OCI-LY3 (cell line): ENCODE results near the gene KRABD2.

ENCODE experiments used
- H2AFZ ChIP-seq: fragments of 200-600, 300-600 bp; shearing (Covaris generic); 2 replicates; pipeline ENCODE4 v1.6.0; 2014; ENCODE audit warnings: antibody characterized with exemption, low read depth, low read length
- H3K27ac ChIP-seq: fragments of 200-600, 300-600 bp; sonication (generic); 2 replicates; pipeline ENCODE4 v1.5.1; 2014; ENCODE audit warnings: mild to moderate bottlenecking, low read length, moderate library complexity, mixed read lengths
- H3K27me3 ChIP-seq: fragments of 200-600, 300-600 bp; sonication (generic); 2 replicates; pipeline ENCODE4 v1.6.1; 2014; ENCODE audit warnings: low read depth, low read length, mixed read lengths
- H3K36me3 ChIP-seq: fragments of 200-600, 300-600 bp; sonication (generic); replicated peaks from 2 replicates; pipeline ENCODE3; 2014; ENCODE audit warnings: low read depth, low read length, mixed read lengths
- H3K4me1 ChIP-seq: fragments of 300-600, 200-600 bp; sonication (generic); 2 replicates; pipeline ENCODE4 v1.6.1; 2014; ENCODE audit warnings: low read length, mixed read lengths
- H3K4me2 ChIP-seq: fragments of 200-600, 300-600 bp; sonication (generic); 2 replicates; pipeline ENCODE4 v1.6.1; 2014; ENCODE audit warnings: low read length, mixed read lengths
- H3K4me3 ChIP-seq: fragments of 300-600, 200-600 bp; sonication (generic); 2 replicates; pipeline ENCODE4 v1.5.1; 2014; ENCODE audit warnings: antibody characterized with exemption, mild to moderate bottlenecking, low read length, moderate library complexity
- H3K79me2 ChIP-seq: fragments of 300-600, 200-600 bp; shearing (Covaris generic); 2 replicates; pipeline ENCODE4 v1.6.1; 2014; ENCODE audit warnings: mild to moderate bottlenecking, low read length, mixed read lengths
- H3K9ac ChIP-seq: fragments of 300-600, 200-600 bp; shearing (Covaris generic); 2 replicates; pipeline ENCODE4 v1.6.0; 2014; ENCODE audit warnings: mild to moderate bottlenecking, low read length, moderate library complexity
- H3K9me3 ChIP-seq: fragments of 200-600, 300-600 bp; shearing (Covaris generic); 2 replicates; pipeline ENCODE4 v1.6.1; 2014; ENCODE audit warnings: low read length, mixed read lengths; ENCODE audit not compliant: insufficient read depth
- H4K20me1 ChIP-seq: fragments of 200-600, 300-600 bp; sonication (generic); 2 replicates; pipeline ENCODE4 v1.6.1; 2016; ENCODE audit warnings: low read length, mixed read lengths; ENCODE audit not compliant: insufficient read depth
- CTCF ChIP-seq: fragments of 200-600, 300-600 bp; sonication (generic); IDR thresholded peaks from 2 replicates; pipeline ENCODE4 v1.5.1; 2014; ENCODE audit warnings: antibody characterized with exemption, low read length, low read depth
- EZH2phosphoT487 ChIP-seq: fragments of 200-600 bp; shearing (Covaris generic); IDR thresholded peaks from 2 replicates; pipeline ENCODE4 v1.6.1; 2018; ENCODE audit warnings: antibody characterized with exemption, mixed run types, low read depth

Gene KRABD2

DNA sequence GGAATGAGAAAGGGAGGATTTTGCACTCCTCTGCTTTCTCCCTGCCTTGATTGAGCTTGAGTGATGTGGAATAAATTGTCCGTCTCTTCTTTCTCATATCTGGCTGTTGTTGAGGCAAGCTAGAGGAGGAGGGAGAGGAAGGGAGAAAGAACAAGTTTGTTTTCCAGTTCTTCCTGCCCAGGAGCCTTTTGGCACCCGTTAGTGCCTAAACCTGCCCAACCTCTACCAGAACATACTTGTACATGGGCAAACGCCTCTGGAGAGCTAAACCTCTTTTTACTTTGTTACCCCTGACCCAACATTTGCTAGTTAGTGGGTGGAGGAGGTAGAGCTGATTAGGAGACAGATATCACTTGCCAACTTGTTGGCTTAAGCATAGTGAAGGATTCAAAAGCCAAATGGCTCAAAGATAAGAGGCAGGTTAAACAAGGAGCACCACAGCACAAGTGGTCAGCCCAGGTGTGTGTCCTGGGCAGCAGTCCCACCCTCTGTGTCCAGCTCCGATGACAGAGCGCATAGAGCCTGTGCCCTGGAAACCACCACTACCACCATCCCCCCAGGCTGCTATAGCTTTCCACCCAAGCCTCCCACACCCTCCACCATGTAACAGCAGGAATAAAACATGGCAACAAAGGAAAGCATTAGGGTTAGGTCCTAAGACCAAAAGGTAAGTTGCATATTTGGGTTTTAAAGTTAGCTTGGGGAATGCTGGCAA is 30.4 kb downstream of the KRABD2 start:
- TF ChIP-seq CTCF: no peak
- no peak for TF ChIP-seq EZH2phosphoT487
- Histone ChIP-seq H3K9ac (no peak overlapping the region), H3K27me3 (peaks cover 7% of the 10 kb centered on the region; the same call in 1 of the 2 replicates), H3K4me2 (no peak overlapping the region), H3K36me3 (no peaks in the 10 kb centered on the region), H3K79me2 (no peaks in the 10 kb centered on the region), H2AFZ (no peak overlapping the region), H3K4me3 (no peak overlapping the region), H3K9me3 (no peaks in the 10 kb centered on the region), H3K4me1 (no peaks in the 10 kb centered on the region), H3K27ac (no peak overlapping the region), H4K20me1 (no peaks in the 10 kb centered on the region)

GRCh38 chr17:8345052-8345690 is 31.3 kb downstream of the KRABD2 start:
- H3K36me3 ChIP-seq: no peaks in the 10 kb centered on the region
- no peaks in the 10 kb centered on the region for H3K9me3 ChIP-seq
- H3K4me3 ChIP-seq: no peak overlapping the region
- H3K27me3 ChIP-seq: peaks cover 7% of the 10 kb centered on the region; the same call in 1 of the 2 replicates
- no peak overlapping the region for H3K27ac ChIP-seq
- no peaks in the 10 kb centered on the region for H3K4me1 ChIP-seq
- TF ChIP-seq CTCF (no peak), EZH2phosphoT487 (no peak)
- no peak overlapping the region for H3K4me2 ChIP-seq
- H3K79me2 ChIP-seq: no peaks in the 10 kb centered on the region
- no peaks in the 10 kb centered on the region for H4K20me1 ChIP-seq
- H3K9ac ChIP-seq: no peak overlapping the region
- no peak overlapping the region for H2AFZ ChIP-seq

DNA sequence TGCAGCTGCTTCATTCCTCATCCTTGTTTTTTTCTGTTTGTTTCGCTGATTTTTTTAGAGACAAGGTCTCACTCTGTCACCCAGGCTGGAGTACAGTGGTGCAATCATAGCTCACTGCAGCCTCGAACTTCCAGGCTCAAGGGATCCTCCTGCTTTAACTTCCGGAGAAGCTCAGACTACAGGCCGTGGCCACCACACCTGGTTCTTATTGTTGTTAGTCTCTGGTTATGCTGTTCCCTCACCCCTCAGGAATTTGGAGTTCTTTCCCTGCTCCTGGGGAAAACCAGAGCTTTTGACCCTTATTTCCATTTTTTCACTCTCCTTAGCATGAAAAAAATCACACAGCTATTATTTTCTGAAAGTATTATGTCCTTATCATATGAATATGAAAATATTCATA is 35.0 kb downstream of the KRABD2 start:
- Histone ChIP-seq H3K79me2 (no peaks in the 10 kb centered on the region), H3K4me1 (peaks cover 9% of the 10 kb centered on the region; the same call in 1 of the 2 replicates), H4K20me1 (no peaks in the 10 kb centered on the region), H3K4me3 (no peak overlapping the region), H3K9me3 (no peaks in the 10 kb centered on the region), H3K27me3 (peaks cover 7% of the 10 kb centered on the region; the same call in 1 of the 2 replicates), H3K36me3 (no peaks in the 10 kb centered on the region), H3K9ac (no peak overlapping the region), H2AFZ (no peak overlapping the region), H3K27ac (no peak overlapping the region), H3K4me2 (no peak overlapping the region)
- TF ChIP-seq CTCF (no peak), EZH2phosphoT487 (no peak)

DNA sequence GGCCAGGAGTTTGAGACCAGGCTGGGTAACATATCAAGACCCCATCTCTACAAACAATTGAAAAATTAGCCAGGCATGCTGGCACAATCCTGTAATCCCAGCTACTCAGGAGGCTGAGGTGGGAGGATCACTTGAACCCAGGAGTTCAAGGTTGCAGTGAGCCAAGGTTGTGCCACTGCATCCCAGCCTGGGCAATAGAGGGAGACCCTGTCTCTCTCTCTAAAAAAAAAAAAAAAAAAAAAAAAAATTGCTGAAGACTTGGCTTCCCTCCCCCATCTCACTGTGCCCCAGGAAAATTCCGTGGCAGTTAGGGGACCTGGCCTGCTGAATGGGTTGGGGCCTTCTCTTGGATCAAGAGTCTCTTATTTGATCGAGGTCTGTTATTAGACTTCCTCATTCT is 37.0 kb downstream of the KRABD2 start, which contains the start of gene ODF4:
Gene ODF4 (plus strand): TSS at position 301 of the 400 bp plus-strand sequence. CDS start 212 bp downstream, outside the sequence.
- Histone ChIP-seq H3K4me2 (no peak within 1 kb of the TSS), H3K9me3 (no peaks in the 10 kb centered on the region), H4K20me1 (no peaks in the 10 kb centered on the region), H3K9ac (no peak within 1 kb of the TSS), H3K36me3 (no peaks in the 10 kb centered on the region), H3K4me1 (peaks cover 9% of the 10 kb centered on the region; the same call in 1 of the 2 replicates), H3K27me3 (no peaks in the 10 kb centered on the region), H2AFZ (no peak within 1 kb of the TSS), H3K27ac (no peak within 1 kb of the TSS), H3K4me3 (no peak within 1 kb of the TSS), H3K79me2 (no peaks in the 10 kb centered on the region)
- TF ChIP-seq EZH2phosphoT487 (no peak), CTCF (no peak)
